Kidney (tissue), 14 donors: ENCODE results near the gene KLHL29. TPM values are rescaled to one million over a fixed set of nuclear protein-coding genes. Genes with fewer than 3 reads are reported as not detected.

ENCODE experiments used
- DNase-seq, 5 donors: peaks; one replicate each; pipeline ENCODE4 v3.0.0-alpha.2; 2013 to 2020
- FAIRE-seq: peaks from 2 replicates; lab custom pipeline; 2012; peaks lifted over from hg19 to GRCh38; lab: Jason Lieb, UNC
- H3K27ac ChIP-seq, 2 donors: one replicate each; pipeline ENCODE4 v1.7.0; 2013; ENCODE audit warnings: low read depth in 2 of 2, low read length in 2 of 2, inconsistent platforms in 1 of 2
- H3K27me3 ChIP-seq: one replicate; pipeline ENCODE4 v1.7.1; 2013; ENCODE audit warnings: low read length, inconsistent platforms; ENCODE audit not compliant: control insufficient read depth, insufficient read depth
- H3K36me3 ChIP-seq, 3 donors: one replicate each; pipeline versions ENCODE4 v1.7.0 to v1.7.1; 2013; ENCODE audit warnings: low read length in 3 of 3, control low read depth in 1 of 3, inconsistent platforms in 1 of 3; ENCODE audit not compliant: insufficient read depth in 3 of 3, control insufficient read depth in 2 of 3
- H3K4me1 ChIP-seq, 3 donors: one replicate each; pipeline versions ENCODE4 v1.7.0 to v1.7.1; 2013; ENCODE audit warnings: low read length in 3 of 3, inconsistent platforms in 1 of 3, low read depth in 1 of 3; ENCODE audit not compliant: control insufficient read depth in 2 of 3, insufficient read depth in 2 of 3
- H3K4me3 ChIP-seq, 3 donors: one replicate each; pipeline versions ENCODE4 v1.7.0 to v1.8.1; 2013; ENCODE audit warnings: low read length in 3 of 3, control low read depth in 1 of 3, inconsistent platforms in 1 of 3
- H3K9ac ChIP-seq, 3 donors: one replicate each; pipeline versions ENCODE4 v1.7.0 to v1.7.1; 2013; ENCODE audit warnings: low read length in 3 of 3, control low read depth in 1 of 3, inconsistent platforms in 1 of 3
- H3K9me3 ChIP-seq, 3 donors: one replicate each; pipeline versions ENCODE4 v1.7.0 to v1.7.1; 2013; ENCODE audit warnings: low read length in 3 of 3, control low read depth in 1 of 3, inconsistent platforms in 1 of 3; ENCODE audit not compliant: control insufficient read depth in 2 of 3, insufficient read depth in 1 of 3
- CTCF ChIP-seq: IDR thresholded peaks from 3 replicates; pipeline ENCODE4 v1.5.1; 2012; ENCODE audit warnings: mild to moderate bottlenecking, moderate library complexity, borderline replicate concordance; ENCODE audit not compliant: insufficient read depth; ENCODE audit errors: extremely low read depth
- intact Hi-C: fragments of 100-400 bp; cut with DNase I; formaldehyde crosslinking; loops from one replicate; pipeline ENCODE4 v1.11.1; 2022
- polyA plus RNA-seq: library from polyadenylated mRNA; stranded (reverse); fragments of 350-450 nt; fragmentation: Illumina TruSeq; extraction: RNeasy Lipid Tissue Mini Kit (QIAGEN cat#74804); gene quantifications from one replicate; pipeline ENCODE4 v1.2.3, GENCODE V29; 2014; ENCODE audit warnings: low read depth, low replicate concordance; ENCODE audit not compliant: insufficient read depth
- total RNA-seq: library from RNA; stranded (reverse); fragmentation: NEBNext Ultra II Directional; extraction: Animal tissue kit (Norgen Biotek cat#: 25700); gene quantifications from one replicate; pipeline ENCODE4 v1.2.1, GENCODE V29; 2021
- donor health status: control.
- donor health status: control.
- donor health status: control.
- donor health status: control.
- donor health status: control.
- donor health status: DM: yes; HTN: yes; CAD: no.
- donor health status: Normal renal cell carcinoma (clear cell type).

Gene KLHL29
- total and polyA plus RNA-seq, 2 donors from 2014 or later = 1.5 to 10.5 TPM

GRCh38 chr2:23464156-23464555 is 79.2 kb downstream of the KLHL29 start:
- no peak overlapping the region for H3K4me3 ChIP-seq
- H3K27me3 ChIP-seq = no peaks in the 10 kb centered on the region
- peak in 1 of 5 donors; percentile 19 for DNase-seq
- no peak for FAIRE-seq
- no peaks in the 10 kb centered on the region for H3K36me3 ChIP-seq
- no peaks in the 10 kb centered on the region for H3K4me1 ChIP-seq
- no peak for TF ChIP-seq CTCF
- H3K9ac ChIP-seq = no peak overlapping the region
- H3K9me3 ChIP-seq = no peaks in the 10 kb centered on the region
- no peak overlapping the region for H3K27ac ChIP-seq
- intact Hi-C loops = no loop called here

- intact Hi-C loops = no loop called here
- TF ChIP-seq CTCF = no peak
- Histone ChIP-seq H3K27ac (no peak overlapping the region), H3K36me3 (no peaks in the 10 kb centered on the region), H3K27me3 (no peaks in the 10 kb centered on the region), H3K9me3 (no peaks in the 10 kb centered on the region), H3K4me3 (no peak overlapping the region), H3K4me1 (no peaks in the 10 kb centered on the region), H3K9ac (no peak overlapping the region)
- peak in 1 of 5 donors; percentile 13 for DNase-seq
- no peak for FAIRE-seq
Observed at GRCh38 chr2:23464905-23465537, 80.0 kb downstream of the KLHL29 start.

- no peak overlapping the region for H3K27ac ChIP-seq
- intact Hi-C loops = no loop called here
- H3K9me3 ChIP-seq = no peaks in the 10 kb centered on the region
- FAIRE-seq = no peak
- no peaks in the 10 kb centered on the region for H3K4me1 ChIP-seq
- no peak overlapping the region for H3K4me3 ChIP-seq
- no peak for TF ChIP-seq CTCF
- no peaks in the 10 kb centered on the region for H3K36me3 ChIP-seq
- no peaks in the 10 kb centered on the region for H3K27me3 ChIP-seq
- H3K9ac ChIP-seq = no peak overlapping the region
- no peak for DNase-seq
Observed at GRCh38 chr2:23465936-23466335, 81.0 kb downstream of the KLHL29 start.

- Histone ChIP-seq H3K27ac (no peak overlapping the region), H3K4me3 (no peak overlapping the region), H3K9me3 (no peaks in the 10 kb centered on the region), H3K36me3 (no peaks in the 10 kb centered on the region), H3K9ac (no peak overlapping the region), H3K27me3 (no peaks in the 10 kb centered on the region), H3K4me1 (no peaks in the 10 kb centered on the region)
- no peak for TF ChIP-seq CTCF
- peak in 1 of 5 donors; percentile 10 for DNase-seq
- intact Hi-C loops = no loop called here
- FAIRE-seq = no peak
Observed at GRCh38 chr2:23467618-23468017, 82.6 kb downstream of the KLHL29 start.
